ENCODE measurements around the gene FARP1. TPM values are rescaled to one million over a fixed set of nuclear protein-coding genes. Genes with fewer than 3 reads are reported as not detected.
A peak's percentile ranks its signal among the peaks of the same experiment; 100 is the strongest.

The FARP1 gene
- 10 to 100 TPM; 13.1 to 71.2 (median 46.6) TPM for total RNA-seq

- H3K36me3 ChIP-seq = no peaks in the 10 kb centered on the region
- H3K27ac ChIP-seq = peak within 1 kb of the TSS; percentile 63 to 65
- H3K4me3 ChIP-seq = peak within 1 kb of the TSS; percentile 55 to 77
- intact Hi-C loops (cut with DNase I; ENCODE audit: low total_unique reads) = no loop called here
- TF ChIP-seq CTCF (IDR thresholded peaks at IDR 0.05) (peak in 3 of 4 experiments; percentile 57 to 91 (median 87)), POLR2A (IDR thresholded peaks at IDR 0.05) (peak; percentile 24 to 62)
- H3K27me3 ChIP-seq = no peaks in the 10 kb centered on the region
- no peaks in the 10 kb centered on the region for H3K9me3 ChIP-seq
- peak; percentile 55 to 78 for DNase-seq
- H3K4me1 ChIP-seq = peaks cover 0 to 5% of the 10 kb centered on the region in 2 donors
Observed at GRCh38 chr13:98142380-98143156, at the start of gene FARP1. Gene FARP1, plus strand, starts transcription at chr13:98143094. Its CDS starts 70,149 bp downstream, at chr13:98213243.

GRCh38 chr13:98094678-98095266 is 48.1 kb upstream of the FARP1 start:
- no peaks in the 10 kb centered on the region for H3K27me3 ChIP-seq
- no peaks in the 10 kb centered on the region for H3K36me3 ChIP-seq
- intact Hi-C loops (cut with DNase I; ENCODE audit: low total_unique reads) = no loop called here
- DNase-seq = no peak
- H3K4me1 ChIP-seq = no peaks in the 10 kb centered on the region
- no peaks in the 10 kb centered on the region for H3K9me3 ChIP-seq
- H3K4me3 ChIP-seq = no peak overlapping the region
- no peak overlapping the region for H3K27ac ChIP-seq
- no peak for TF ChIP-seq CTCF (IDR thresholded peaks at IDR 0.05)
- no peak for TF ChIP-seq POLR2A (IDR thresholded peaks at IDR 0.05)

GRCh38 chr13:98096059-98096458 is 46.8 kb upstream of the FARP1 start:
- TF ChIP-seq POLR2A (IDR thresholded peaks at IDR 0.05) (no peak), CTCF (IDR thresholded peaks at IDR 0.05) (no peak)
- Histone ChIP-seq H3K9me3 (no peaks in the 10 kb centered on the region), H3K27me3 (no peaks in the 10 kb centered on the region), H3K36me3 (no peaks in the 10 kb centered on the region), H3K4me1 (no peaks in the 10 kb centered on the region), H3K27ac (no peak overlapping the region), H3K4me3 (no peak overlapping the region)
- intact Hi-C loops (cut with DNase I; ENCODE audit: low total_unique reads) = no loop called here
- DNase-seq = no peak

- TF ChIP-seq CTCF (IDR thresholded peaks at IDR 0.05) (no peak), POLR2A (IDR thresholded peaks at IDR 0.05) (no peak)
- Histone ChIP-seq H3K36me3 (no peaks in the 10 kb centered on the region), H3K27ac (no peak overlapping the region), H3K4me1 (no peaks in the 10 kb centered on the region), H3K9me3 (no peaks in the 10 kb centered on the region), H3K4me3 (no peak overlapping the region), H3K27me3 (no peaks in the 10 kb centered on the region)
- intact Hi-C loops (cut with DNase I; ENCODE audit: low total_unique reads) = no loop called here
- DNase-seq = no peak
Observed at GRCh38 chr13:98097749-98098148, 45.1 kb upstream of the FARP1 start.

- Histone ChIP-seq H3K27me3 (no peaks in the 10 kb centered on the region), H3K4me3 (no peak overlapping the region), H3K9me3 (no peaks in the 10 kb centered on the region), H3K36me3 (no peaks in the 10 kb centered on the region), H3K4me1 (no peaks in the 10 kb centered on the region), H3K27ac (no peak overlapping the region)
- no peak for TF ChIP-seq POLR2A (IDR thresholded peaks at IDR 0.05)
- no peak for TF ChIP-seq CTCF (IDR thresholded peaks at IDR 0.05)
- no peak for DNase-seq
- intact Hi-C loops (cut with DNase I; ENCODE audit: low total_unique reads) = no loop called here
Observed at GRCh38 chr13:98098516-98098915, 44.4 kb upstream of the FARP1 start.
